Natural killer cell treated with Interleukin-12 subunit alpha and Interleukin-12 subunit beta and Interleukin-15 and Interleukin-18, amount 100 ng/mL, for 72 hours (primary cell): ENCODE measurements around the gene CTPS2. TPM values are rescaled to one million over a fixed set of nuclear protein-coding genes. Genes with fewer than 3 reads are reported as not detected.
"Not testable (repeated sequence)": the region's sequence is repeated elsewhere in the genome, so short reads cannot be mapped to it uniquely, and the experiment has no call there.

Experiments
- ATAC-seq, 2 donors: fragments of 150-1000 bp; cut with Tn5 transposase in 1 of 2; sonication (Bioruptor Pico), chemical (Tn5 transposase) in 1 of 2; 2 replicates each; pipeline ENCODE4 v1.10.0; 2021
- DNase-seq: peaks from one replicate; pipeline ENCODE4 v3.0.0; 2022; ENCODE audit warnings: low spot score
- H3K27ac Mint-ChIP-seq, 2 donors: 1 replicate in 1 of 2; 2 replicates in 1 of 2; pipeline ENCODE4 v1.8.0; 2022; ENCODE audit warnings: mixed read lengths in 2 of 2, mild to moderate bottlenecking in 1 of 2, moderate library complexity in 1 of 2
- H3K27me3 Mint-ChIP-seq, 2 donors: 1 replicate in 1 of 2; 2 replicates in 1 of 2; pipeline ENCODE4 v1.8.0; 2022; ENCODE audit warnings: mixed read lengths in 2 of 2
- H3K36me3 Mint-ChIP-seq: one replicate; pipeline ENCODE4 v1.8.0; 2022; ENCODE audit warnings: mixed read lengths
- H3K4me1 Mint-ChIP-seq, 2 donors: 1 replicate in 1 of 2; 2 replicates in 1 of 2; pipeline ENCODE4 v1.8.0; 2022; ENCODE audit warnings: low read depth in 2 of 2, mixed read lengths in 2 of 2, mild to moderate bottlenecking in 1 of 2
- H3K4me3 Mint-ChIP-seq: one replicate; pipeline ENCODE4 v1.8.0; 2022; ENCODE audit warnings: mixed read lengths
- H3K9me3 Mint-ChIP-seq: 2 replicates; pipeline ENCODE4 v1.8.0; 2022; ENCODE audit warnings: mixed read lengths
- total RNA-seq, 2 donors: library from RNA; stranded (reverse); gene quantifications; one replicate each; pipeline ENCODE4 v1.2.3, GENCODE V29; 2022

The CTPS2 gene
- total RNA-seq, 2 donors from 2014 or later, result 3.8 to 5.8 TPM

DNA sequence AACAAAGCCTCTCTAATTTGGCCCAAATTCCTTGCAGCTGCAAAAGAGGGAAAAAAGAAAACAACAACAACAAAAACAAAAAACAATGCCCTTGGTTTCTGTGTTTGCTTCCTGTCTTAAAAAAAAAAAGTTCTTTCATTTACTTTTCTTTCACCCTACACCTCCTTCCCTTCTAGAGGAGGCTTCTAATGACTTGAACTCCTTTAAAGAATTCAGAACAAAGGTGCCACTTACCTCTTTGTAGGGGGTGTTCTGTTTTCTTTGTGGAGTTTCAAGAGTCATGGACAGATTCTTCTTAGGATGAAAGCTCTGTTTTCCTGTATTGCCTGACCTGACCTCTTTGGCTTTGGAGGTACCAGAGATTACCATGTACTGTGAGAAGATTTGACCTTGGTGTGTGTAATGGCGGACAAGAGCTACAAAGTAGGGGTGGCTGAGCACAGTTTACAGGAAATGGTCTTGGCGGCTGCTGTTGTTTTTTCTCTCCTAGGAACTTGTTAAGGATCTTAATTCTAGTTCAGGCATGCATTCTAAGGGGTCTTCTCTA, 134.9 kb downstream of the CTPS2 start:
- no peak for DNase-seq
- Mint-ChIP-seq H3K27me3 (peaks cover 0 to 6% of the 10 kb centered on the region in 2 donors), H3K9me3 (peaks cover 2% of the 10 kb centered on the region), H3K4me3 (no peak overlapping the region), H3K27ac (no peak overlapping the region), H3K4me1 (no peaks in the 10 kb centered on the region), H3K36me3 (no peaks in the 10 kb centered on the region)
- no peak for ATAC-seq

DNA sequence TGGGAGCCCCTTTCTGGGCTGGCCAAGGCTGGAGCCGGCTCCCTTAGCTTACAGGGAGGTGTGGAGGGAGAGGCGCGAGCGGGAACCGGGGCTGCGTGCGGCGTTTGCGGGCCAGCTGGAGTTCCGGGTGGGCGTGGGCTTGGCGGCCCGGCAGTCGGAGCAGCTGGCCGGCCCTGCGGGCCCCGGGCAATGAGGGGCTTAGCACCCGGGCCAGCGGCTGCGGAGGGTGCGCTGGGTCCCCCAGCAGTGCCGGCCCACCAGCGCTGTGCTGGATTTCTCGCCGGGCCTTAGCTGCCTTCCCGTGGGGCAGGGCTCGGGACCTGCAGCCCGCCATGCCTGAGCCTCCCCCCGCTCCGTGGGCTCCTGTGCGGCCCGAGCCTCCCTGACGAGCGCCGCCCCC, 137.1 kb downstream of the CTPS2 start:
- not testable (repeated sequence) for DNase-seq, H3K27me3 Mint-ChIP-seq, H3K36me3 Mint-ChIP-seq, H3K4me3 Mint-ChIP-seq, H3K27ac Mint-ChIP-seq, H3K9me3 Mint-ChIP-seq, ATAC-seq, H3K4me1 Mint-ChIP-seq

DNA sequence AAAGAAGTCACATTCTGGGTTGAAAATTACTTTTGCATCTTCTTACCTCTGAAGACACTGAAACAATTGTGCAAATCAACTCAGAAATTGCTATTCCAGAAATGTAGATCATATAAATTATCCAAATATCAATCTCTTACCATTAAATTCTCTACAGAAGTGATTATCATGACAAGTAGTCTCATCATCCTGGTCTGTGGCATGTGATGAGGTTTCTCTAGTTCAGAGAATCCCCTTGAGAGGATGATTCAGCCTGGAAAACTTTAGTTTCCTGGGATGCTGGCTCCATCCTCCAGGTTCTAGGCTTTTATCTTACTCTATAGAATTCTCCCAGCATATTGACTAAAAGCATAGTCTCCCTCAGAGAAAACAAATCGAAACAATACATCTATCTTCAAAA, 138.7 kb downstream of the CTPS2 start:
- no peak for ATAC-seq
- H3K27ac Mint-ChIP-seq, result no peak overlapping the region
- no peaks in the 10 kb centered on the region for H3K4me1 Mint-ChIP-seq
- H3K9me3 Mint-ChIP-seq, result no peaks in the 10 kb centered on the region
- H3K36me3 Mint-ChIP-seq, result no peaks in the 10 kb centered on the region
- H3K27me3 Mint-ChIP-seq, result no peaks in the 10 kb centered on the region
- DNase-seq, result no peak
- no peak overlapping the region for H3K4me3 Mint-ChIP-seq

DNA sequence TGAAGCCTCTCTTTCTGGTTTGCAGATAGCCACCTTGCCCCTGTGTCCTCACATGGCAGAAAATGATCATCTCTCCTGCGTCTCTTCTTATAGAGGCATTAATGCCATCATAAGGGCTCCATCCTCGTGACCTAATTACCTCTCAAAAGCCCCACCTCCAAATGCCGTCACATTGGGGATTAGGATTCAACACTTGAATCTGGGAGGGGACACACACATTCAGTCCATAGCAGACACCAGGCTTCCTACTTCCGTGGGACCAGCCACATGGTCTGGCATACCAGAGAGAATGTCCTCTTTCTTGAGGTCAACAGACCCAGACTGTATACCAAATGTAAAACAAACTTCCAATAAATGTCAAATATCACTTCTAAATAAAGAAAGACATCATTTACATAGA, 144.8 kb downstream of the CTPS2 start:
- Mint-ChIP-seq H3K36me3 (no peaks in the 10 kb centered on the region), H3K4me1 (no peaks in the 10 kb centered on the region), H3K4me3 (no peak overlapping the region), H3K27ac (no peak overlapping the region), H3K27me3 (no peaks in the 10 kb centered on the region), H3K9me3 (no peaks in the 10 kb centered on the region)
- no peak for ATAC-seq
- no peak for DNase-seq

DNA sequence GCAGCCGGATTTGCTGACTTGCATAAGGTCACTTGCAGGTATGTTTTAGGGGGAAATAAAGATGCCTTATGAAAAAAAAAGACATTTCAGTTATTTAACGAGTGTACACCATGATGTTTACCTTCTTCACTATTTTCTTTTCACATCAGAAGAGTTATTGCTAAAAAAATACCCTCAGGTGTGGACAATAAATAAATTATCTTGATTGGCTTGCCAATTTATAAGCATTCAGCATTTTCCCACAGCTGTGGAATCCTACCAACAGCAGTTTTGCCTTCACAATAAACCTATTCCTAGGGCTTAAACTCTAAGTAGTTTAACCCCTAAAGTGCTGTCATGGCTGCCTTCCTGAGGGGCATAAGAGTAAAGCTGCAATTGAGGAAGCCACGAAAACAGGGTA, 145.9 kb downstream of the CTPS2 start:
- no peaks in the 10 kb centered on the region for H3K9me3 Mint-ChIP-seq
- DNase-seq (no peak), ATAC-seq (no peak)
- no peaks in the 10 kb centered on the region for H3K36me3 Mint-ChIP-seq
- H3K4me3 Mint-ChIP-seq, result no peak overlapping the region
- H3K27ac Mint-ChIP-seq, result no peak overlapping the region
- no peaks in the 10 kb centered on the region for H3K4me1 Mint-ChIP-seq
- no peaks in the 10 kb centered on the region for H3K27me3 Mint-ChIP-seq

DNA sequence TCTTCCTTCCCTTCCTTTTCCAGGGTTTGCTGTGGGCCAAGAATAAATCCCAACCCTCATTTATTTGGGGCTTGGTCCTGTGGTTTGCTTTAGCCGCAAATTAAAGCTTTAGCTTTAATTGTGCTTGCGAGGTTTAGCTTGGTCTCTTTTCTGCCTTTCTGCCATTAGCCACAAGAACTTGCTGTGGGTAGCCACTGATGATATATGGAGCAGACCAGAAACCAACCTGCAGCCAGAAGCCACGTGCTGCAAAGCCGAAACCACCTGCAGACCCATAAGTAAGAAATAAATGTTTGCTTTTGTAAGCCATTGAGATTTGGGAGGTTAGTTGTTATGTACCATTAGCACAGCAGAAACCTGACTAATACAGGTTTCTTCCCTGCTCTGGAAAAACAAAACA, 152.3 kb downstream of the CTPS2 start:
- H3K36me3 Mint-ChIP-seq, result no peaks in the 10 kb centered on the region
- H3K4me3 Mint-ChIP-seq, result no peak overlapping the region
- no peaks in the 10 kb centered on the region for H3K9me3 Mint-ChIP-seq
- no peak for DNase-seq
- H3K4me1 Mint-ChIP-seq, result no peaks in the 10 kb centered on the region
- no peak for ATAC-seq
- H3K27ac Mint-ChIP-seq, result no peak overlapping the region
- H3K27me3 Mint-ChIP-seq, result peaks cover 0 to 12% of the 10 kb centered on the region in 2 donors

DNA sequence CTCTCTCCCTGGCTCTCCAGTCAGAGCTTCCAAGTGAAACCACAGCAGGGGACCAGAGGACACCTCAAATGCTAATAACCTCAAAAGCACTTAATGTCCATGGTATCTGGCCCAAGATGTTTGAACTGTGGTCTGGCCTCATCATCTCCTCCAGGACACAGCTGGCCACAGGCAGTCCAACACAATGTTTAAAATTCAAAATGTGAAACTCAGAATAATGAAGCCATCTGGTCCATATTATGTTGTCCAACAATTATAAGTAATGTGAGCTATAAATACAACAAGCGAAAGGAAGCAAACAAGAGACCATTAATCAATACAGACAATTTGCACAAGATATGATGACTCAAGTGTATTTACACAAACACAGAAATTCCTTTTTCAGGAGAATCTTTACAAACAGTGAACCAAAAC, 153.3 kb downstream of the CTPS2 start:
- H3K27ac Mint-ChIP-seq, result no peak overlapping the region
- H3K9me3 Mint-ChIP-seq, result no peaks in the 10 kb centered on the region
- no peak for ATAC-seq
- no peak overlapping the region for H3K4me3 Mint-ChIP-seq
- DNase-seq, result no peak
- no peaks in the 10 kb centered on the region for H3K36me3 Mint-ChIP-seq
- peaks cover 0 to 16% of the 10 kb centered on the region in 2 donors for H3K27me3 Mint-ChIP-seq
- no peaks in the 10 kb centered on the region for H3K4me1 Mint-ChIP-seq

DNA sequence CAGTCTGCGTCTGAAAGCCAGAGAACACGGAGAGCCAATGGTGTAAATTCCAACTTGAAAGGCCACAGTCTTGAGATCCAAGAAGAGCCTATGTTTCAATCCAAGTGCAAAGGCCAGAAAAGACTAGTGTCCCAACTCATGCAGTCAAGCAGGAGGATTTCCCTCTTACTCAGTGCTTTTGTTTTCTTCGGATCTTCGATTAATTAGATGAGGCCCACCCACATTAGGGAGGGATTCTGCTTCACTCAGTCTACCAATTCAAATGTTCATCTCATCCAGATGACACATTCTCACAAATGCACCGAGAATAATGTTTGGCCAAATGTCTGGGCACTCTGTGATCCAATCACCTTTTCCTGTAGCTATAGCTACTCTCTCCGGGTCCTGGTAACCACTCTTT, 154.0 kb downstream of the CTPS2 start:
- Mint-ChIP-seq H3K4me3 (no peak overlapping the region), H3K4me1 (no peaks in the 10 kb centered on the region), H3K36me3 (no peaks in the 10 kb centered on the region), H3K27ac (no peak overlapping the region), H3K27me3 (peaks cover 0 to 18% of the 10 kb centered on the region in 2 donors), H3K9me3 (no peaks in the 10 kb centered on the region)
- DNase-seq (no peak), ATAC-seq (no peak)

DNA sequence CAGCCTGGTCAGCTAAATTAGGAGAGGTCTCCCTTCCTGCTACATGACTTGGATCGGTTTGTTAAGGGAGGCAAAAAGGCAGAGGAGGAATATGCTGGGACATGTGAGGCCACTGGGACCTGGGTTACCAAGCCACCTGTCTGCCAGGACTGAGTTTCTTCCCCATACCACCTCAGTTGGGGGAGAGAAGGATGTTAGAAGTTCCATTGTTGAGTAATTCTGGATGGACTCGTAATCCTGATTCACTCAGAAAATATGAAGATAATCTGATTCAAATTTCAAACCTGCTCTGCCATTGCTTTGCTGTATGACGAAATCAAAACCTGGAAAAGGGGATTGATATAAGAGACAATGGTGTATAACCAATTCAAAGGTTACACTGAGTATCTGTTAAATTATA, 159.9 kb downstream of the CTPS2 start:
- Mint-ChIP-seq H3K27me3 (peaks cover 0 to 24% of the 10 kb centered on the region in 2 donors), H3K4me1 (no peaks in the 10 kb centered on the region)
- no peak for ATAC-seq

DNA sequence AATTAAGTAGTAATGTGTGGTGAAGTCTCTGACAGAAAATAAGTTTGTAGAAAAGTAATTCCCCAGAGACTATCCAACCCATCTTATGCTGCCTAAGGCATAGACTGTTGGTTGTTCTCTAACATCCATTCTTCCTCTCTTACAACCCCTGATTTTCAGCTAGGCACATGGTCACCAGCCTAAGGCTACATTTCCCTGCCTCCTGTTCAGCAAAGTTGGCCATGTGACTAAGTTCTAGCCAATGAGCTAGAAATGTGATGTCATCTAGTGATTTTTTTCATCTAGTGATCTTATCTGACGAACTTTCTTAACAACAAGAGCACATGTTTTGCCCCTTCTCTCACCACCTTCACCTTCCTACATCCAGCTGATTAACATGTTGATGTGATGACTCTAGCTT, 164.8 kb downstream of the CTPS2 start:
- no peaks in the 10 kb centered on the region for H3K9me3 Mint-ChIP-seq
- no peaks in the 10 kb centered on the region for H3K4me1 Mint-ChIP-seq

More for the DNA sequence above, 159.9 kb downstream of the CTPS2 start:
- Mint-ChIP-seq H3K9me3 (no peaks in the 10 kb centered on the region), H3K4me3 (no peak overlapping the region), H3K27ac (no peak overlapping the region), H3K36me3 (no peaks in the 10 kb centered on the region)
- no peak for DNase-seq

DNA sequence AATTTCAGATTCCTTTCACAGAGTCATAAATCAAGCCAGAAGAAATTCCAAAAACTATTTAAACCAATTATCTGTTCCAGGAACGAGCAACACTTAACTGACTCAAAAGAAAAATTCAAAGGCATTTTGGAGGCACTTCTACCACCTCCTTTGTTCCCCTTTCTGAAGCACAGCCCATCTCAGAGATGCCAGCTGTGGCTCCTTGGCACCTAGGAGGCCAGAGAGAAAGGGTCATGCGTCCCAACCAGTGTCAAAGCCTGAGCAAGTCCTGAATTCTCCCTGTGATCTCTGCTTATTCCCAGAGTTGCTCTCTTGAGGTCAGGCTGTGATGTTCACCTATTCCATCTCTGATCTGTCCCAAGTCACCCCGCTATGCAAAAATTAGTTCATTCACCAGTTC, 167.5 kb downstream of the CTPS2 start:
- DNase-seq (no peak), ATAC-seq (no peak)
- Mint-ChIP-seq H3K4me3 (no peak overlapping the region), H3K27me3 (peaks cover 0 to 16% of the 10 kb centered on the region in 2 donors), H3K4me1 (no peaks in the 10 kb centered on the region), H3K9me3 (no peaks in the 10 kb centered on the region), H3K36me3 (no peaks in the 10 kb centered on the region), H3K27ac (no peak overlapping the region)

More for the DNA sequence above, 164.8 kb downstream of the CTPS2 start:
- Mint-ChIP-seq H3K36me3 (no peaks in the 10 kb centered on the region), H3K27me3 (peaks cover 0 to 23% of the 10 kb centered on the region in 2 donors), H3K27ac (no peak overlapping the region), H3K4me3 (no peak overlapping the region)
- DNase-seq (no peak), ATAC-seq (no peak)

Other genes starting within 250 kb of the CTPS2 start
- not detected for gene S100G, start 62.5 kb downstream of the CTPS2 start, total RNA-seq
- 10 to 100 TPM; 12.7 to 22.8 TPM for gene SYAP1, start 6.9 kb upstream of the CTPS2 start, total RNA-seq
- gene TXLNG, start 73.8 kb upstream of the CTPS2 start, total RNA-seq, result 10 to 100 TPM; 15.3 to 16.0 TPM
- gene RBBP7, start 157.7 kb upstream of the CTPS2 start, total RNA-seq, result 100 to 1,000 TPM; 131 to 157 TPM
- under 1 TPM in 1 of 2 donors, not detected in 1; 0.20 TPM for gene REPS2, start 234.0 kb upstream of the CTPS2 start, total RNA-seq